Liver (tissue), 9 donors: ENCODE data around the gene KCND2. TPM values are rescaled to one million over a fixed set of nuclear protein-coding genes. Genes with fewer than 3 reads are reported as not detected.

Experiments used
- DNase-seq: peaks from one replicate; pipeline ENCODE4 v3.0.0-alpha.2; 2017; ENCODE audit warnings: low spot score
- H3K27ac ChIP-seq, 2 donors: one replicate each; pipeline ENCODE4 v1.7.0; 2013; ENCODE audit warnings: inconsistent platforms in 2 of 2, low read length in 2 of 2, control low read depth in 1 of 2, low read depth in 1 of 2, mild to moderate bottlenecking in 1 of 2
- H3K27me3 ChIP-seq, 4 donors: one replicate each; pipeline versions ENCODE4 v1.6.1 to v1.7.0; 2013; ENCODE audit warnings: low read length in 3 of 4, inconsistent platforms in 1 of 4, mild to moderate bottlenecking in 1 of 4, moderate library complexity in 1 of 4; ENCODE audit not compliant: control insufficient read depth in 4 of 4, insufficient read depth in 4 of 4
- H3K36me3 ChIP-seq, 4 donors: one replicate each; pipeline versions ENCODE4 v1.6.1 to v1.7.0; 2013; ENCODE audit warnings: low read length in 3 of 4, mild to moderate bottlenecking in 3 of 4, low read depth in 1 of 4, moderate library complexity in 1 of 4; ENCODE audit not compliant: control insufficient read depth in 4 of 4, insufficient read depth in 3 of 4
- H3K4me1 ChIP-seq, 4 donors: one replicate each; pipeline versions ENCODE4 v1.6.1 to v1.7.0; 2013; ENCODE audit warnings: low read length in 3 of 4, mild to moderate bottlenecking in 3 of 4, moderate library complexity in 1 of 4; ENCODE audit not compliant: control insufficient read depth in 4 of 4, insufficient read depth in 4 of 4
- H3K4me3 ChIP-seq, 3 donors: one replicate each; pipeline versions ENCODE4 v1.6.1 to v1.7.0; 2013; ENCODE audit warnings: low read length in 3 of 3, control low read depth in 1 of 3, low read depth in 1 of 3, mild to moderate bottlenecking in 1 of 3
- H3K9ac ChIP-seq, 2 donors: one replicate each; pipeline ENCODE4 v1.7.0; 2013; ENCODE audit warnings: low read length in 2 of 2, mild to moderate bottlenecking in 2 of 2, moderate library complexity in 2 of 2, control low read depth in 1 of 2, low read depth in 1 of 2
- H3K9me3 ChIP-seq, 4 donors: one replicate each; pipeline versions ENCODE4 v1.6.1 to v1.7.0; 2013; ENCODE audit warnings: low read length in 3 of 4; ENCODE audit not compliant: control insufficient read depth in 4 of 4
- EGR1 ChIP-seq, 2 donors: IDR thresholded peaks; 2 replicates each; pipeline ENCODE4 v1.6.1; 2016 to 2018; ENCODE audit warnings: antibody characterized with exemption in 2 of 2, low read depth in 2 of 2
- FOXA1 ChIP-seq: IDR thresholded peaks from 2 replicates; pipeline ENCODE4 v1.6.1; 2016; ENCODE audit warnings: antibody characterized with exemption
- FOXA2 ChIP-seq: IDR thresholded peaks from 2 replicates; pipeline ENCODE4 v1.6.1; 2016; ENCODE audit warnings: antibody characterized with exemption
- GABPA ChIP-seq, 2 donors: IDR thresholded peaks in 1 of 2; conservative IDR thresholded peaks in 1 of 2; 2 replicates each; pipeline ENCODE4 v1.6.1; 2016; ENCODE audit warnings: antibody characterized with exemption in 2 of 2, mild to moderate bottlenecking in 1 of 2, moderate library complexity in 1 of 2
- HNF4A ChIP-seq, 2 donors: conservative IDR thresholded peaks; 2 replicates each; pipeline ENCODE4 v1.6.1; 2016; ENCODE audit warnings: antibody characterized with exemption in 2 of 2, mild to moderate bottlenecking in 2 of 2
- HNF4G ChIP-seq: IDR thresholded peaks from 2 replicates; pipeline ENCODE4 v1.6.1; 2016; ENCODE audit warnings: antibody characterized with exemption
- JUND ChIP-seq, 2 donors: IDR thresholded peaks; 2 replicates each; pipeline ENCODE4 v1.6.1; 2016; ENCODE audit warnings: antibody characterized with exemption in 2 of 2
- NR2F2 ChIP-seq: IDR thresholded peaks from 2 replicates; pipeline ENCODE4 v1.6.1; 2016; ENCODE audit warnings: antibody characterized with exemption
- RAD21 ChIP-seq, 2 donors: IDR thresholded peaks; 2 replicates each; pipeline ENCODE4 v1.6.1; 2016; ENCODE audit warnings: antibody characterized with exemption in 2 of 2, mild to moderate bottlenecking in 2 of 2
- RXRA ChIP-seq, 2 donors: IDR thresholded peaks; 2 replicates each; pipeline ENCODE4 v1.6.1; 2017 to 2018; ENCODE audit warnings: antibody characterized with exemption in 2 of 2, mild to moderate bottlenecking in 1 of 2
- SP1 ChIP-seq: IDR thresholded peaks from 2 replicates; pipeline ENCODE4 v1.6.1; 2018; ENCODE audit warnings: antibody characterized with exemption, mild to moderate bottlenecking
- TAF1 ChIP-seq: conservative IDR thresholded peaks from 2 replicates; pipeline ENCODE4 v1.6.1; 2016; ENCODE audit warnings: antibody characterized with exemption, mild to moderate bottlenecking
- YY1 ChIP-seq: IDR thresholded peaks from 2 replicates; pipeline ENCODE4 v1.6.1; 2016; ENCODE audit warnings: antibody characterized with exemption, mild to moderate bottlenecking
- WGBS: extraction: QIAGEN DNeasy Blood & Tissue Kit; methylation state at CpG from one replicate; pipeline ENCODE4 v1.1.7; 2013; 5-methylcytosine and 5-hydroxymethylcytosine counted together
- polyA plus RNA-seq, 2 donors: library from polyadenylated mRNA; stranded (reverse) in 1 of 2; unstranded in 1 of 2; fragments of 200-250 nt in 1 of 2; fragments of >200 nt in 1 of 2; fragmentation: Nextera tagmentation in 1 of 2; extraction: Ambion mirVana in 1 of 2; gene quantifications; one replicate each; pipeline versions ENCODE4 v1.2.1 to v1.2.3, GENCODE V29; 2013 to 2015
- total RNA-seq, 2 donors: library from RNA; depleted of rRNA; stranded (reverse); fragments of >200 nt; gene quantifications; one replicate each; pipeline ENCODE4 v1.2.3, GENCODE V29; 2014
- TF ChIP-seq, protein P1 (sequence below): IDR thresholded peaks from 2 replicates; pipeline ENCODE4 v1.6.1; 2016; ENCODE audit warnings: antibody characterized with exemption
- TF ChIP-seq, protein P2 (sequence below): IDR thresholded peaks from 2 replicates; pipeline ENCODE4 v1.6.1; 2016; ENCODE audit warnings: antibody characterized with exemption
- TF ChIP-seq, protein P3 (sequence below): fragments of 150-350 bp; IDR thresholded peaks from 2 replicates; pipeline ENCODE4 v1.5.1; 2017; ENCODE audit warnings: improper control_type of control experiment, low read depth, low read length; ENCODE audit not compliant: missing input control
- TF ChIP-seq, protein P4 (sequence below): IDR thresholded peaks from 2 replicates; pipeline ENCODE4 v1.6.1; 2016; ENCODE audit warnings: antibody characterized with exemption, mild to moderate bottlenecking
- TF ChIP-seq, protein P5 (sequence below): IDR thresholded peaks from 2 replicates; pipeline ENCODE4 v1.6.1; 2016; ENCODE audit warnings: antibody characterized with exemption
- donor health status: healthy.
- donor health status: healthy.
- donor health status: healthy.
- donor health status: healthy.
- donor health status: healthy.

Gene KCND2
- total and polyA plus RNA-seq, 4 donors = 0.02 to 0.22 (median 0.07) TPM

DNA sequence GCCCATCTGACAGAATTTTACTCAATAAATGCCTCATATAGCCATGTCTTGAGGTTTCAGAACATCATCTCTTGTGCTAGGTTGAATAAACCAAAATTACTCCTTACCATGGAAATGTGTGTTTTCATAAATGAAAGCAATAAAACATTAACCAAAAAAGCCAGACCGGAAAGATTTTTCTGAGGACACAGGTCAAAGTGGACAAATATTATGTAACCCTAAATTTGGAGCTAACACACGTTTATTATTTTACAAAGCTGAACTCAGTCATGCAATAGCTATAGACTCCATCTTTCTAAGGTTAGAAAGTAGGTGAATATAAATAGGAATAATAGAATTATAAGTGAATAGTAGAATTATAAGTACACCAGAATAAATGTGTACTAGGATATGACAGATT is 315.9 kb downstream of the KCND2 start:
- H3K9ac ChIP-seq = no peak overlapping the region
- WGBS = 32% methylated on average over 2 of the region's 2 CpGs
- TF ChIP-seq FOXA1 = no peak
- peak; percentile 73 for TF ChIP-seq SP1
- no peak for TF ChIP-seq TAF1
- TF ChIP-seq, protein P1, sequence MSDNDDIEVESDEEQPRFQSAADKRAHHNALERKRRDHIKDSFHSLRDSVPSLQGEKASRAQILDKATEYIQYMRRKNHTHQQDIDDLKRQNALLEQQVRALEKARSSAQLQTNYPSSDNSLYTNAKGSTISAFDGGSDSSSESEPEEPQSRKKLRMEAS = peak; percentile 16
- TF ChIP-seq, protein P2, sequence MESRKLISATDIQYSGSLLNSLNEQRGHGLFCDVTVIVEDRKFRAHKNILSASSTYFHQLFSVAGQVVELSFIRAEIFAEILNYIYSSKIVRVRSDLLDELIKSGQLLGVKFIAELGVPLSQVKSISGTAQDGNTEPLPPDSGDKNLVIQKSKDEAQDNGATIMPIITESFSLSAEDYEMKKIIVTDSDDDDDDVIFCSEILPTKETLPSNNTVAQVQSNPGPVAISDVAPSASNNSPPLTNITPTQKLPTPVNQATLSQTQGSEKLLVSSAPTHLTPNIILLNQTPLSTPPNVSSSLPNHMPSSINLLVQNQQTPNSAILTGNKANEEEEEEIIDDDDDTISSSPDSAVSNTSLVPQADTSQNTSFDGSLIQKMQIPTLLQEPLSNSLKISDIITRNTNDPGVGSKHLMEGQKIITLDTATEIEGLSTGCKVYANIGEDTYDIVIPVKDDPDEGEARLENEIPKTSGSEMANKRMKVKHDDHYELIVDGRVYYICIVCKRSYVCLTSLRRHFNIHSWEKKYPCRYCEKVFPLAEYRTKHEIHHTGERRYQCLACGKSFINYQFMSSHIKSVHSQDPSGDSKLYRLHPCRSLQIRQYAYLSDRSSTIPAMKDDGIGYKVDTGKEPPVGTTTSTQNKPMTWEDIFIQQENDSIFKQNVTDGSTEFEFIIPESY = peak; percentile 36
- TF ChIP-seq JUND (IDR thresholded peaks at IDR 0.05) = peak in 1 of 2 donors; percentile 25
- TF ChIP-seq, protein P3, sequence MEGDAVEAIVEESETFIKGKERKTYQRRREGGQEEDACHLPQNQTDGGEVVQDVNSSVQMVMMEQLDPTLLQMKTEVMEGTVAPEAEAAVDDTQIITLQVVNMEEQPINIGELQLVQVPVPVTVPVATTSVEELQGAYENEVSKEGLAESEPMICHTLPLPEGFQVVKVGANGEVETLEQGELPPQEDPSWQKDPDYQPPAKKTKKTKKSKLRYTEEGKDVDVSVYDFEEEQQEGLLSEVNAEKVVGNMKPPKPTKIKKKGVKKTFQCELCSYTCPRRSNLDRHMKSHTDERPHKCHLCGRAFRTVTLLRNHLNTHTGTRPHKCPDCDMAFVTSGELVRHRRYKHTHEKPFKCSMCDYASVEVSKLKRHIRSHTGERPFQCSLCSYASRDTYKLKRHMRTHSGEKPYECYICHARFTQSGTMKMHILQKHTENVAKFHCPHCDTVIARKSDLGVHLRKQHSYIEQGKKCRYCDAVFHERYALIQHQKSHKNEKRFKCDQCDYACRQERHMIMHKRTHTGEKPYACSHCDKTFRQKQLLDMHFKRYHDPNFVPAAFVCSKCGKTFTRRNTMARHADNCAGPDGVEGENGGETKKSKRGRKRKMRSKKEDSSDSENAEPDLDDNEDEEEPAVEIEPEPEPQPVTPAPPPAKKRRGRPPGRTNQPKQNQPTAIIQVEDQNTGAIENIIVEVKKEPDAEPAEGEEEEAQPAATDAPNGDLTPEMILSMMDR = no peak
- no peak for TF ChIP-seq EGR1 (IDR thresholded peaks at IDR 0.05; ENCODE audit: low read depth in 2 of 2)
- TF ChIP-seq, protein P4, sequence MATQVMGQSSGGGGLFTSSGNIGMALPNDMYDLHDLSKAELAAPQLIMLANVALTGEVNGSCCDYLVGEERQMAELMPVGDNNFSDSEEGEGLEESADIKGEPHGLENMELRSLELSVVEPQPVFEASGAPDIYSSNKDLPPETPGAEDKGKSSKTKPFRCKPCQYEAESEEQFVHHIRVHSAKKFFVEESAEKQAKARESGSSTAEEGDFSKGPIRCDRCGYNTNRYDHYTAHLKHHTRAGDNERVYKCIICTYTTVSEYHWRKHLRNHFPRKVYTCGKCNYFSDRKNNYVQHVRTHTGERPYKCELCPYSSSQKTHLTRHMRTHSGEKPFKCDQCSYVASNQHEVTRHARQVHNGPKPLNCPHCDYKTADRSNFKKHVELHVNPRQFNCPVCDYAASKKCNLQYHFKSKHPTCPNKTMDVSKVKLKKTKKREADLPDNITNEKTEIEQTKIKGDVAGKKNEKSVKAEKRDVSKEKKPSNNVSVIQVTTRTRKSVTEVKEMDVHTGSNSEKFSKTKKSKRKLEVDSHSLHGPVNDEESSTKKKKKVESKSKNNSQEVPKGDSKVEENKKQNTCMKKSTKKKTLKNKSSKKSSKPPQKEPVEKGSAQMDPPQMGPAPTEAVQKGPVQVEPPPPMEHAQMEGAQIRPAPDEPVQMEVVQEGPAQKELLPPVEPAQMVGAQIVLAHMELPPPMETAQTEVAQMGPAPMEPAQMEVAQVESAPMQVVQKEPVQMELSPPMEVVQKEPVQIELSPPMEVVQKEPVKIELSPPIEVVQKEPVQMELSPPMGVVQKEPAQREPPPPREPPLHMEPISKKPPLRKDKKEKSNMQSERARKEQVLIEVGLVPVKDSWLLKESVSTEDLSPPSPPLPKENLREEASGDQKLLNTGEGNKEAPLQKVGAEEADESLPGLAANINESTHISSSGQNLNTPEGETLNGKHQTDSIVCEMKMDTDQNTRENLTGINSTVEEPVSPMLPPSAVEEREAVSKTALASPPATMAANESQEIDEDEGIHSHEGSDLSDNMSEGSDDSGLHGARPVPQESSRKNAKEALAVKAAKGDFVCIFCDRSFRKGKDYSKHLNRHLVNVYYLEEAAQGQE = no peak
- TF ChIP-seq GABPA (IDR thresholded peaks at IDR 0.05 in 1 of 2, conservative IDR thresholded peaks at IDR 0.05 in 1 of 2) = peak in 1 of 2 donors; percentile 36
- no peak for TF ChIP-seq FOXA2
- TF ChIP-seq, protein P5, sequence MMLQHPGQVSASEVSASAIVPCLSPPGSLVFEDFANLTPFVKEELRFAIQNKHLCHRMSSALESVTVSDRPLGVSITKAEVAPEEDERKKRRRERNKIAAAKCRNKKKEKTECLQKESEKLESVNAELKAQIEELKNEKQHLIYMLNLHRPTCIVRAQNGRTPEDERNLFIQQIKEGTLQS = no peak
- TF ChIP-seq NR2F2 = peak; percentile 63
- TF ChIP-seq HNF4G = no peak
- TF ChIP-seq RXRA (IDR thresholded peaks at IDR 0.05) = peak; percentile 59 to 67
- TF ChIP-seq RAD21 (IDR thresholded peaks at IDR 0.05) = peak in 1 of 2 donors; percentile 16
- peak; percentile 70 for TF ChIP-seq HNF4A (conservative IDR thresholded peaks at IDR 0.05)
- TF ChIP-seq YY1 = peak; percentile 54
- no peaks in the 10 kb centered on the region for H3K9me3 ChIP-seq
- no peak overlapping the region for H3K4me3 ChIP-seq
- no peak for DNase-seq
- H3K36me3 ChIP-seq = no peaks in the 10 kb centered on the region
- peaks cover 3 to 14% (median 5%) of the 10 kb centered on the region in 4 donors for H3K4me1 ChIP-seq
- peak overlapping the region in 1 of 2 donors; percentile 9 for H3K27ac ChIP-seq
- no peaks in the 10 kb centered on the region for H3K27me3 ChIP-seq
